ENCODE measurements around the gene MICAL3.

DNA sequence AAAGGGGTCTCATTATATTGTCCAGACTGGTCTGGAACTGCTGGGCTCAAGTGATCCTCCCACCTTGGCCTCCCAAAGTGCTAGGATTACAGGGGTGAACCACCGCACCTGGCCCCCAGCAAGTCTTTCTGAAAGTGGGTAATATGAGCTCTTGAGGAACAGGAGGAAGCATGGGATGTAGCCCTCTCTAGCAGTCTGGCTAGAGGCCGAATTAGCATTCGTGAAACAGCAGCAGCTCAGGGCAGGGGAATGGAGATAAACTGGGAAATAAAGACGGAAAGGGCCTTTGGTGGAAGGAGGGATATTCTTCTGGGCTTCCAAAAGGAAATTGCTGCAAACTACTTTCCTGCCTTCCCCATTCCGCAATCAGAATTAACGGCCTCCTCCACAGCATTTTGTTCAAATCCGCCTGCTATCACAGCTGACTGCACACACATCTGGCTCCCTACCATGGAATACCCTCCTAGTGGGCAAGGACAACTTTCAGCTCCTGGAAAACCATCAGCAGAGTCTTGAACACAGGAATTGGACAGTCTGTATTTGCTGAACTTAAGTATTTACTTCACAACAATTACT, 44.3 kb downstream of the MICAL3 start:
- TF ChIP-seq POLR2AphosphoS5 (IDR thresholded peaks at IDR 0.05; ENCODE audit: low read depth, low read length): no peak
- TF ChIP-seq, protein P1, sequence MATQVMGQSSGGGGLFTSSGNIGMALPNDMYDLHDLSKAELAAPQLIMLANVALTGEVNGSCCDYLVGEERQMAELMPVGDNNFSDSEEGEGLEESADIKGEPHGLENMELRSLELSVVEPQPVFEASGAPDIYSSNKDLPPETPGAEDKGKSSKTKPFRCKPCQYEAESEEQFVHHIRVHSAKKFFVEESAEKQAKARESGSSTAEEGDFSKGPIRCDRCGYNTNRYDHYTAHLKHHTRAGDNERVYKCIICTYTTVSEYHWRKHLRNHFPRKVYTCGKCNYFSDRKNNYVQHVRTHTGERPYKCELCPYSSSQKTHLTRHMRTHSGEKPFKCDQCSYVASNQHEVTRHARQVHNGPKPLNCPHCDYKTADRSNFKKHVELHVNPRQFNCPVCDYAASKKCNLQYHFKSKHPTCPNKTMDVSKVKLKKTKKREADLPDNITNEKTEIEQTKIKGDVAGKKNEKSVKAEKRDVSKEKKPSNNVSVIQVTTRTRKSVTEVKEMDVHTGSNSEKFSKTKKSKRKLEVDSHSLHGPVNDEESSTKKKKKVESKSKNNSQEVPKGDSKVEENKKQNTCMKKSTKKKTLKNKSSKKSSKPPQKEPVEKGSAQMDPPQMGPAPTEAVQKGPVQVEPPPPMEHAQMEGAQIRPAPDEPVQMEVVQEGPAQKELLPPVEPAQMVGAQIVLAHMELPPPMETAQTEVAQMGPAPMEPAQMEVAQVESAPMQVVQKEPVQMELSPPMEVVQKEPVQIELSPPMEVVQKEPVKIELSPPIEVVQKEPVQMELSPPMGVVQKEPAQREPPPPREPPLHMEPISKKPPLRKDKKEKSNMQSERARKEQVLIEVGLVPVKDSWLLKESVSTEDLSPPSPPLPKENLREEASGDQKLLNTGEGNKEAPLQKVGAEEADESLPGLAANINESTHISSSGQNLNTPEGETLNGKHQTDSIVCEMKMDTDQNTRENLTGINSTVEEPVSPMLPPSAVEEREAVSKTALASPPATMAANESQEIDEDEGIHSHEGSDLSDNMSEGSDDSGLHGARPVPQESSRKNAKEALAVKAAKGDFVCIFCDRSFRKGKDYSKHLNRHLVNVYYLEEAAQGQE (IDR thresholded peaks at IDR 0.05; ENCODE audit: insufficient read depth in 1 of 2, low read depth in 2 of 2, low read length in 2 of 2): no peak

Data from PFSK-1 (cell line).